ENCODE measurements around the gene KDM8.
"Not testable (repeated sequence)": the region's sequence is repeated elsewhere in the genome, so short reads cannot be mapped to it uniquely, and the experiment has no call there.

Gene KDM8

GRCh38 chr16:27199235-27199586 is 4.1 kb upstream of the KDM8 start:
- no peaks in the 10 kb centered on the region for H3K36me3 ChIP-seq (ENCODE audit: control insufficient read depth in 2 of 2, insufficient read depth in 1 of 2, low read length in 2 of 2)
- no peak overlapping the region for H3K4me3 ChIP-seq (ENCODE audit: low read depth, low read length)
- POLR2A ChIA-PET: no interaction called here
- H3K9me3 ChIP-seq (ENCODE audit: control insufficient read depth, insufficient read depth, low read depth, low read length): no peaks in the 10 kb centered on the region
- H3K27ac ChIP-seq (ENCODE audit: extremely low read depth, low read depth, low read length): no peak overlapping the region
- CTCF ChIA-PET: interaction anchor here (0.6 to 1.3 kb wide), 2 partner anchors 35 to 46 kb away, joined by 3 to 5 read pairs; no protein-coding TSS in a partner anchor
- no peak for TF ChIP-seq ATF2 (tag by site-specific recombination; IDR thresholded peaks at IDR 0.05; ENCODE audit: low read depth)
- no peak for TF ChIP-seq ZNF76 (tag by site-specific recombination; IDR thresholded peaks at IDR 0.05; ENCODE audit: borderline replicate concordance, low read depth)
- no peak for TF ChIP-seq ZFHX2 (tag by site-specific recombination; conservative IDR thresholded peaks at IDR 0.05)
- no peak for TF ChIP-seq ZNF747 (tag by site-specific recombination; IDR thresholded peaks at IDR 0.05)
- no peak for TF ChIP-seq ZNF132 (tag by site-specific recombination; IDR thresholded peaks at IDR 0.05; ENCODE audit: borderline replicate concordance)
- no peak for TF ChIP-seq ZNF660 (tag by site-specific recombination; IDR thresholded peaks at IDR 0.05)
- no peak for TF ChIP-seq IKZF3 (tag by site-specific recombination; IDR thresholded peaks at IDR 0.05)
- TF ChIP-seq ZNF704 (tag by site-specific recombination; IDR thresholded peaks at IDR 0.05): no peak
- TF ChIP-seq SP2 (tag by site-specific recombination; IDR thresholded peaks at IDR 0.05): no peak
- TF ChIP-seq BCL11B (tag by site-specific recombination; IDR thresholded peaks at IDR 0.05; ENCODE audit: low read depth): no peak
- no peak for TF ChIP-seq INSM2 (tag by site-specific recombination; IDR thresholded peaks at IDR 0.05)
- no peak for TF ChIP-seq ZNF670 (tag by site-specific recombination; IDR thresholded peaks at IDR 0.05; ENCODE audit: low read depth)
- TF ChIP-seq ZNF600 (tag by site-specific recombination; IDR thresholded peaks at IDR 0.05): no peak
- no peak for TF ChIP-seq ZNF623 (tag by site-specific recombination; IDR thresholded peaks at IDR 0.05)
- no peak for TF ChIP-seq ZNF18 (tag by site-specific recombination; IDR thresholded peaks at IDR 0.05)
- no peak for TF ChIP-seq ZNF239 (tag by site-specific recombination; IDR thresholded peaks at IDR 0.05)
- H3K4me1 ChIP-seq (ENCODE audit: control insufficient read depth, insufficient read depth, low read length): no peaks in the 10 kb centered on the region

- no peak overlapping the region for H3K4me3 ChIP-seq (ENCODE audit: low read depth, low read length)
- POLR2A ChIA-PET: no interaction called here
- CTCF ChIA-PET: interaction anchor here (1.3 kb wide), 1 partner anchor 35 kb away, joined by 5 read pairs; no protein-coding TSS in a partner anchor
Observed at GRCh38 chr16:27199736-27200135, 3.6 kb upstream of the KDM8 start.

GRCh38 chr16:27200914-27201313 is 2.4 kb upstream of the KDM8 start:
- H3K27ac ChIP-seq (ENCODE audit: extremely low read depth, low read depth, low read length); H3K4me3 ChIP-seq (ENCODE audit: low read depth, low read length); H3K36me3 ChIP-seq (ENCODE audit: control insufficient read depth in 2 of 2, insufficient read depth in 1 of 2, low read length in 2 of 2); CTCF ChIA-PET; H3K9me3 ChIP-seq (ENCODE audit: control insufficient read depth, insufficient read depth, low read depth, low read length); H3K4me1 ChIP-seq (ENCODE audit: control insufficient read depth, insufficient read depth, low read length); POLR2A ChIA-PET: not testable (repeated sequence)
- TF ChIP-seq ZNF146 (tag by site-specific recombination; IDR thresholded peaks at IDR 0.05): peak; percentile 77

More at GRCh38 chr16:27199736-27200135, 3.6 kb upstream of the KDM8 start:
- TF ChIP-seq ZNF610 (tag by site-specific recombination; IDR thresholded peaks at IDR 0.05; ENCODE audit: borderline replicate concordance) (no peak), ZNF354C (tag by site-specific recombination; IDR thresholded peaks at IDR 0.05; ENCODE audit: borderline replicate concordance, low read depth) (no peak)
- H3K36me3 ChIP-seq (ENCODE audit: control insufficient read depth in 2 of 2, insufficient read depth in 1 of 2, low read length in 2 of 2): no peaks in the 10 kb centered on the region
- H3K9me3 ChIP-seq (ENCODE audit: control insufficient read depth, insufficient read depth, low read depth, low read length): no peaks in the 10 kb centered on the region
- H3K4me1 ChIP-seq (ENCODE audit: control insufficient read depth, insufficient read depth, low read length): no peaks in the 10 kb centered on the region
- H3K27ac ChIP-seq (ENCODE audit: extremely low read depth, low read depth, low read length): no peak overlapping the region
